Dermis blood vessel endothelial cell (primary cell): ENCODE data around the gene VRK1. TPM values are rescaled to one million over a fixed set of nuclear protein-coding genes. Genes with fewer than 3 reads are reported as not detected.
A peak's percentile ranks its signal among the peaks of the same experiment; 100 is the strongest.

Source experiments
- DNase-seq: peaks from one replicate; pipeline ENCODE4 v3.0.0; 2010
- total RNA-seq: library from RNA; depleted of rRNA; stranded (reverse); fragments of >200 nt; gene quantifications from 2 replicates; pipeline ENCODE4 v1.2.3, GENCODE V29; 2014

The VRK1 gene
- total RNA-seq, 1 donor from 2014 or later, result 41.2 TPM

DNA sequence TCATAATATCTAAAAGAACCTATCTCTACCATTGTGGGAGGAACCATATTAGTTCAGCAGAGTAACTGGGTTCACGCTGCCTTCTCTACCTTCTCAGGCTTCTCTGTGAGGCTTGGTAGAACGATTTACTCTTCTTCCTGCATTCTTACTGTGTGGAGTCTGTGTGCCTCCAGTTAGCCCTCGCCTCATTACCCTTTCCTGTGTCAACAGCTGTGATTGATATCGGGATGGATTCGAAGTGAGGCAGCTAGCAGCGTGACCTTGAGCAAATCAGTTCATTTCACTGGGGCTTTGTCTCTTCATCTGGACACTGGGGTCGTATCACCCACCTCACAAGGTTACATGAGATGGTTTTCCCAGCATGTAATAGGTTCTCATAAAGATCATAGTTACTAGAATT lies 4.6 kb upstream of the VRK1 start:
- no peak for DNase-seq

DNA sequence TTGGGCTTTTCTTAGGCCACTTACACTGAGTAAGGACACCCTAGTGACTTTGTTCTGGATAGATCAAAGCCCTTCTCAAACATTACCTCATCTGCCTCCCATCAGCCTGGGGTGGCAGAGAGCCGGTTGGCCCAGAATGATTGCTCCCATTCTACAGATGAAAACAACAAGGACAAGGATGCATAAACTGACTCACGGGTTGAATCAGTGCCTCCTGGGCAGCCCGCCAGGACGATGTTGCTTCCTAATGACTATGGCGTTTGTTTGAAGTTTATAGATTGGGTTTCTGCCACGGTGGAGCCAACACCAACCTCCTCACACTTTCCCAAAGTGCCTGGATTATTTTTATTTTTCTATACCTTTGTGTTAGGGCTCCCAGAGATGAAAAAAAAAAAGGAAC lies 3.6 kb upstream of the VRK1 start:
- no peak for DNase-seq

DNA sequence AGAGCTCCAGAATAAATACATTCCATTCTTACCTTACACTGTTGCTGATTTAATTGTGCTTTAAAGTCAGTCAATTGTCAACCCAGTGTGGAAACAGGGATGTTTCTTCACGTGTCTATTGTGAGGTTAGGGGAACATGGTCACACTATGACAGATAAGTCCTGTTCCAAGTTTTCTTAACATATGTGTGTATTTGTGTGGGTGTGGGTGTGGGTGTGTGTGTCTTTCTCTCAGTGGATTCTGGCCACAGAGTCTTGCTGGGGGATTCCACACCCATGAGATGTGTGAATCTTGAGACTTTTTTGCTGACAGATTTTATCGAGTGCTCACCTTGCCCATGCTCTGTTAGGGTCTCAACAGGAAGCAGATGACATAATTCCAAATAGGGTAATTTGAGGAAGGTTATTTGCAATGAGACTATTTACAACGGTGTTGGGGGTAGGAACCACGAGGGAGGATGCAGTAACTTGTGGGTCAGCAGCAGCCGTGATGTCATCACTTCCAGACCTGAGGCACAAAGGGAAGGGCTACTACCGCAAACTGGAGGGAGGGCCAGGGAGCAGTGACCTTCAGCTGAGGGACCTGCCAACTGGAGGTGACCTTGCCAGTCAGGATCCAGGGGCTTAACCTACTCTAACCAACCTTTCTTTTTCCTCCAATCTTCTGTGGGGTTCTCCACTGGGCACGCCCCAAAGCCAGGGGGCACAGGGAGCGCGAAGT lies 1.9 kb upstream of the VRK1 start:
- no peak for DNase-seq

DNA sequence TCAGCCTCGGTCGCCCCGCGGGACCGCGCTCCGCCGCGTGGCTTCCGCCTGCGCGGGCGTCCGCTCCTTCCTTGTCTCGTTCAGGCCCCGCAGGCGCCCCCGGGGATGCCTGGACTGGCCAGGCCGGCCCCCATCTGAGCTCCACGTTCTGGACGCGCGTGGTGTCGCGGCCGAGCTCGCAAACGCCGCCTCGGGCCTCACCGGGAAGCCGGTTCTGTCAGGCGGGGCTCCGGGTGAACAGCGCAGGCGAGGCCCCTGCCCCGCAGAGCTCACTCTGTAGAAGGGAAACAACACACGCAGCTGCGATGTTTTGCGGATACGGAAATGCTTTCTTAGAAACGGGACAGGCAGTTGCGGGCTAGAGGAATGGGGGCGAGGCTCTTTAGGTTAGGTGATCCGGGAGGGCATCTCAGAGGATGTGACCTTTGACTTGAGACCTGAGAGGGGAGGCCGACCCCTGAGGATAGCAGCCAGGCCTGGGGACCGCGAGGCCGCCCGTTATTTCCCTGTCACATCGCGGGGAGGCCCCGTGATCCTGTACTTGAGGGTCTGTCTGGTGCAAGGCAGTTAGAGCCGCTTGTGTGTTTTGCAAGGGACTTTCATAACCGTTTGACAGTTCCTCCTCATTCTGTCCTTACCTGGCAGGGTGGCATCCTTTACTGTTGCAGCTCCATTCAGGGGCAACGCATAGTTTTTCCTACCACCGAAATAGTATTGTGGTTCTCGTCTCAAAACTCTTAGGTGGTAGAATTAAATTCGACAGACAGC lies 584 bp downstream of the VRK1 start:
- peak; percentile 51 for DNase-seq

DNA sequence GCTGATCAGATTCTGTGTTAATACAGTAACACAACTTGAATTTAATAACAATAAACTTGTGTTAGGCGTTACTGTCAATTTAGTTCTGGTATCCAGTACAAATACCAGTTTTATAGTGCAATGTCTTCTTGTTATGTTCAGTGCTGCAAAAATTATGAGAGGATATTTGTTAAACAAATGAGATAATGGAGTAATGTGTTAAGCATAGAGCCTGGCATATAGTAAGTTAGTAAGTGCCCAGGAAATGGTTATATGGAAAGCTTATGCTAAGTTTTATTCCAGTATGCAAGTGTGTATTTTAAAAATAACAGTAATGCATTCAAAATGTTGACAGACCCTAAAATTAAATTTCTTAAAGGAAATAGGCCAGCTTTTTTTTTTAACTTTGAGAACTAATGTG lies 1.8 kb downstream of the VRK1 start:
- DNase-seq, result no peak

DNA sequence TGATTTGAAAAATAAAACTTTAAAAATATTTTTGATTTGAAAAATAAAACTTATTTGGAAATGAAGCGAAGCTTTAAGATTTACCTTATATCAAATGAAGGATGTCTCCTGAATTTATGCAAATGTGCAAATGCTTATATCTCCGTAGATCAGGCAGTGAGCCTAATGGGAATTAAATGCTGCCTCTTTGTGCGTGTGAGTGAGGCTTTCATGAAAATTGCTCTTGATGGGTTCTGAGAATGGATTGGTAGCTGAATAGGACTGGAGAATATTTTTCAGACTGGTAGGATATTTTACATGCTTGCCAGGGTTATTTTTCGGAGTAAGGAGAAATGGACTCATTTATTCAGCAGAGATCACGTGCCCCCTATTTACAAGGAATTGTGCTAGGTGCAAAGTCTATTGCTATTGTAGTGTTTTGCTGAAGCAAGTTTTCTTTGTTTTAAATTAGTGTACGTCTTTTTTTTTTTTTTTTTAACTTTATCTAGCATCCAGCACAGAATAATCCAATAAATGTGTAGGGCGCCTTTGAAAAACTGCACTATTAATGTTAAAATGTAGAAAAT lies 2.4 kb downstream of the VRK1 start:
- no peak for DNase-seq

DNA sequence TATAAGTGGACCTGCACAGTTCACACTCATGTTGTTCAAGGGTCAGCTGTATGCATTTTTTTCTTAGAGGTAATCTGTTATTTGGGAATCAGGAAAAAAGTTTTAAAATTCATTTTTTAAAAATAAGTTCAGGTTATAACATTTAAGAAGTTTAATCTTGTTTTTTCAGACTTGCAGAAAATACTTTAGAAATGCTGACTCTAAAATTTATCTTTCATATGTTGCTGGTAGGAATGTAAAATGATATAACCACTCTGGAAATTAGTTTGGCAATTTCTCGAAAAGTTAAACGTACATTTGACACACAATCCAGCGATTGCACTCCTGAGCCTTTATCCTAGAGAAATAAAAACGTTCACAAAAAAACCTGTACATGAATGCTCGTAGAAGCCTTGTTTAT lies 4.7 kb downstream of the VRK1 start:
- no peak for DNase-seq

DNA sequence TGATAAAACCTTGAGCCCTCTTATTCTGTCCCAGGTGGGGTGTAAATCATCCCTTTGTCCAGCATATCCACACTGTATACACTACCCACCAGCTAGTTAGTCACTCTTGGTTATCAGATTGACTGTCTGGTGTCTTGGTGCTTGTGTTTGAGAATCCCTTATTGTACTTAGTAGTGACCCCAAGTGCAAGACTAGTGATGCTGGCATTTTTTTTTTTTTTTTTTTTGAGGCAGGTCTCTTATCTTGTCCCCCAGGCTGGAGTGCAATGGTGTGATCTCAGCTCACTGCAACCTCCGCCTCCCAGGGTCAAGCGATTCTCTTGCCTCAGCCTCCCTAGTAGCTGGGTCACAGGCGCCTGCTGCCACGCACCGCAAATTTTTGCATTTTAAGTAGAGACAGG lies 5.8 kb downstream of the VRK1 start:
- DNase-seq, result no peak

DNA sequence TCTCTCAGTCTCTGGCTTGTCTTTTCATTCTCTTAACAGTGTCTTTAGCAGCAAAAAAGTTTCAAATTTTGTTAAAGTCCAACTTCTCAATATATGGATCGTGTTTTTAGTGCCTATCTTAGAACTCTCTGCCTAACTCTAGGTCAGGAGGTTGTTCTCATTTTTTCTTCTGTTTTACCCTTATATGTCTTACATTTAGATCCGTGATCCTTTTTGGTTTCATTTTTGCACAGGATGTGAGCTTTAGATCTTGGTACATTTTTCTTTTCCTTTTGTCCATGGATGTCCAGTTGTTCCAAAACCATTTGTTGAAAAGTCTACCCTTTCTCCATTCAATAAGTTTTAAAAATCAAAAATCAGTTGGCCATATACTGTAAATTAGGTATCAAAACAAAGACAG lies 6.8 kb downstream of the VRK1 start:
- DNase-seq, result no peak

DNA sequence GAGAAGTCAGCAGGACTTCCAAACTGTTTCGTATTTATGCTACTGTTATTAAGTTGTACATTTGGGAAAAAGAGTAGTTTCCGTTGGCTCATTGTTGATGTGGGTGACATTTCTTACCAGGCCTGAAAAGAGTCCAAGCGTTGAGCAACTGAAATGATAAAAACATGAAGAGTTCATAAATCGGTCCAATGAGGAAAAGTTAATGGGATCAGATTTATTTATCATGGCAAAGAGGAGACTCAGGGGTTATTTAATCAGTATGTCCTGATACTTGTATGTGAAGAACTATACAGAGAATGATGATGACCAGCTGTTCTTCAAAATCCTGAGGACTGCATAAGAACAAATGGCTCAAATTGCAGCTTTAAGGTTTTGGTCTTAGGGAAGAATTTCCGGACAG lies 7.7 kb downstream of the VRK1 start:
- no peak for DNase-seq

DNA sequence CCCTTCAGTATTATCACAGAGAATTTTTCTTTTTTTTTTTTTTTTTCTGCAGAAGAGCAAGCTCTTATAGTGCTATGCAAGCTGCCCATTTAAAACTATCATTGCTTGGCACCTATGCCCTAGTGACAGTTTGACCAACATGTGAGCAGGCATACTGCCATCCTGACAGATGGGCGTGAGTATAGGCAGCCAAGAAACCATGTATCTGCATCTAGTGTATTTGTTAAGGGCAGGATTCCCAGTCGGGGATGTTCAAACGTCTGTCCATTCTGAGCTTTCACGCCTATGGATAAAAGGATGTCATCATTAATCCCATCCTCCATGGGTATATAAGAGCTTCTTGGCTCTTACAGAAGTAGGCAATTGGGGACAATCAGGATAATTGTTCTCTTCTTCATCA lies 8.8 kb downstream of the VRK1 start:
- DNase-seq, result no peak

DNA sequence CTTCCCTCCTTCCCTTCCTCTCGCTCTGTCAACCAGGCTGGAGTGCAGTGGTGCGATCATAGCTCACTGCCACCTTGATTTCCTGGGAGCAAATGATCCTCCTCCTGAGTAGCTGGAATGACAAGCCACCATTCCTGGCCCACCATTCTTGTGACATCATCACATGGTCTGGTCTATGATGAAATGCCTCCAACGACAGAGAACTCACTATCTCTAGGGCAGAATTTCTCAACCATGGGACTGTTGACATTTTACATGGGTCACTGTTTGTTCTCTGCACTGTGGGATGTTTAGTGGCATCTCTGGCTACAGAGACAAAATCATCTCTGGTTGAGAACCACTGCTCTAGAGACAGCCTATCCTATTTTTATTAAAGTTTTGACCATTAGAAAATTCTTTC lies 9.7 kb downstream of the VRK1 start:
- no peak for DNase-seq

DNA sequence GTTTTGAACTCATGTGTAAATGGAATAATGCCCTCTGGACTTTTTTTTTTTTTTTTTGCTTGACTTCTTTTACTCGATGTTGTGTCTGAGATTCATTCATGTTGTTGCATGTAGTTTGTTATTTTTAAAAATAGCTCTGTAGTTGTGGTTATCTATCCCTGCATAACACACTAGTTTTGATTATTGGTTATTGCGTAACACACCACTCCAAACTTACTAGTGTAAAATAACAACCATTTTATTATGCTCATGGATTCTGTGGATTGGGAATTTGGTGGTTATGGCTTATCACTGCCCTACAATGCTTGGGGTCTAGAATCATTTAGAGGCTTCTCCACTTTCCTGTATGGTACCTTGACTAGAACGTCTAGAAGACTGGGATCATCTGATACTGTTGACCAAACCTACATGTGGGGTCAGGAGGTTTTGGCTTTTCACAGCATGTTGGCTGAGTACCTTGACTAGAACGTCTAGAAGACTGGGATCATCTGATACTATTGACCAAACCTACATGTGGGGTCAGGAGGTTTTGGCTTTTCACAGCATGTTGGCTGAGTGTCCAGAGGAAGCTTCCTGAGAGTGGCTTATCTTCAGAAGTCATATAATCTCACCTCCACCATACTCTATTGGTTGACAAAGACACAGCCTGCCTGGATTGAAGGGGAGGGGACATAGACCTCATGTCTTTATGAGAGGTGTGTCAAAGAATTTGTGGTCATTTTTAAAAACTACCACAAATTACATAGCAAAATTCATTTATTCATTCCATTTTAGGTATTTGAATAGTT lies 11.6 kb downstream of the VRK1 start:
- DNase-seq, result no peak

DNA sequence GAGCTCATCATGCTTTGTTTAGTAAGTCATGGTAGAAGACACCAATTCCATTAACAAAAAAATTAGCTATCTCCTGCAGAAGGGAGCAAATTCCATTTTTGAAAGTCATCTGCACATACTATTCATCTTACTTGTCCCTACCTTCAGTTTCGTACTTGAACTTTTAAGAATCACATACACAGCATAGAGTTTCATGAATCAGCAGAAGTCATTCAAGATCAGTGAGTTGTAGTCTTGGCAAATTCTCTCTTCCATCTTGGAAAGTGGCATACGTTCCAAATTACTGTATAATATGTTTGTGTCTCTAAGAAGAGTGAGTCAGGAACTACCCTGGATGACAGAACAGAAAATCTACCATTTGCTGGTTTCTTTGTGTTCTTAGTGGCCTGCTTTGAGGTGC lies 14.1 kb downstream of the VRK1 start:
- no peak for DNase-seq

DNA sequence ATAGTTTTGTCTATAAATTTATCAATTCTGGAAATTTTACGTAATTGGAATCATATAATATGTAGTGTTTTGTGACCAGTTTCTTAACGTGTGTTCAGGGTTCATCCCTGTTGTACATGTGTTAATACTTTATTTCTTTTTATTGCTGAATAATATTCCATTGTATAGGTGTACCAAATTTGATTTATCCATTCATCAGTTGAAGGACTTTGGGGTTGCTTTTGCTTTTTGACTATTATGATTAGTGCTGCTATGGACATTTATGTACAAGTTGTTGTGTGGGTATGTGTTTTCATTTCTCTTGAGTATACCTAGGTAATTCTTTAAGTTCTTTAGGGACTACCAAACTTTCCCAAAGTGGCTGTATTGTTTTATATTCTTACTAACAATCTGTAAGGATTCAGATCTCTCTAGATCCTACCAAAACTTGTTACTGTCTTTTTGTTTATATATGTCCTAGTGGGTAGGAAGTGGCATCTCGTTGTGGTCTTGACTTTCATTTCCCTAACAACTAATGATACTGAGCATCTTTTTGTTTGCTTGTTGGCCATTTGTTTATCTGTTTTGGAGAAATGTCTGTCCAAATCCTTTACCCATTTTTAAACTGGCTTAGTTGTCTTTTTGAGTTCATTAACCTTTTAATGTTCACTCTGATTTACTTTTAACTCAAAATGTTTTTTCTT lies 14.9 kb downstream of the VRK1 start:
- no peak for DNase-seq

DNA sequence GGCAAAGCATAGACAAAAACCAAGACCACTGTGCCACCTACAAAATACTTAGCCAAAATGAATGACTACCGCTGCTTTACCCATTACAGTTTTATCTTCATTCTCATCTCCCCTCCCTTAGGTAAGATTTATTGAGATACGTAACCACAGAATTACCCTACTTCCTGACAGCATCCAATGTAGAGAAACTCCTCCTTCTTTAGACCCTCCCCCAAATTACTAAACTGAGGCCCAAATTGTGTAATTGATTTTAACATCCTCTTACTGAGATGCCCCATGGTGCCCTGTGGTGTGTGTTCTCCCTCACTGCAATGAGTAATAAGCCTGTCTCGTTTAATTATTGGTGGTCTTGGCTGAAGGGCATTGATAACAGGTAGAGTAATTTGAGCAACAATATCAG lies 19.1 kb downstream of the VRK1 start:
- no peak for DNase-seq

DNA sequence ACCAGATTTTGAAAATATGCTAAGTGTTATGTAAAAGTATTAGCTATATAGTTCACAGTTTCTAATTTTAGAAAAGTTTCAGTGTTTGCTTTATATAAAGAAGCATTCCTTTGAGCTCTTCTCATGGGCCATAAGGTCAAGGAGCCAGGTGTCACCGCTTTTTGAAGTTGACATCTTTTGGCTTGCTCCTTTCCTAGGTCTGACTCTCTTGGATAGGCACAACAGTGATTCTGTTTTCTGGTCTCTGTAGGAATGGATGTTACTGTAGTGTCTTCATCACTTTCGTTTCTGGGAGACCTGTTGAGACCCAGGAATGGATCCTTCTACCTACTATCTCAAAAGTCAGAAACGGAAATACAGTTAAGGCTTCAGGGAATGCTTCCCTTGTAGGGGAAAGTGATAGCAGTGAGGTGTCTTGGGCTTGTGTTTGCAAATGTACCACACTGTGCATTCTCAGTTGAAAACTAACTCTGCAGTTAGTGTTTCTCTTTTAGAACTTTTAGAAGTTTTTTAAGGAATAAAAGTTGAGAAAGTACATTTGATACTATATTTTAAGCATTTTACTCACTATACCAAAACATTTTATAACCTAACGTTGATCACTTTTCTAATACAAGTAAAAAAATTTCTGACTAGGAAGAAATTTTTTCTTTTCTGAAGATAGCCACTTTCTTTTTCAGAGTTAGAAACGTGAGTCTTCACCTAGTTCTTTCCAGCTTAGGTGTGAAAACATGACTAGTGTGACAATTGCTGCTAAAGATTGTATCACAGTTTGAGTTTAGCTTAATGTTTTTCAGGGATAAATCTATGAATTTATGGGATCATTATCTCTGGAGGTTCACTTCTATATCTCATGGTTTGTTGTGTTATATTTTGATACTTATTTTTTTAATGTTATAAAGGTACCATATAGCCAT lies 20.8 kb downstream of the VRK1 start:
- DNase-seq, result no peak

DNA sequence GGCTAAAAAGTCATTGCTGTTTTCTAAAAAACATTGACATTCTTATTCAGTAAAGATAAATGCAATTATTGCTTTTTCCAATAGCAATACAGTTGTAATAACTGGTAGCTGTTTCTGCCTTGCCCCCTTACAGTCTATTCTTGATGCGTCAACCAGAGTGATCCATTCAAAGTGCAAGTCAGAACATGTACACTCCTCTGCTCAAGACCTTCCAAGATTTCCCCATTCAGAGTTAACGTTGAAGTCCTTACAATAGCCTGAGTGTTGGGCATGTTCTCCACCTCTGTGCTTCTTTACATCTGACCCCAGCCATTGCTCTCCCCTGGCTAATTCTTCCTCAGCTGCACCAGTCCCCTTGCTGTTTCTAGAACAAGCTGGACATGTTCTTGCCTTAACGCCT lies 24.3 kb downstream of the VRK1 start:
- DNase-seq, result no peak

DNA sequence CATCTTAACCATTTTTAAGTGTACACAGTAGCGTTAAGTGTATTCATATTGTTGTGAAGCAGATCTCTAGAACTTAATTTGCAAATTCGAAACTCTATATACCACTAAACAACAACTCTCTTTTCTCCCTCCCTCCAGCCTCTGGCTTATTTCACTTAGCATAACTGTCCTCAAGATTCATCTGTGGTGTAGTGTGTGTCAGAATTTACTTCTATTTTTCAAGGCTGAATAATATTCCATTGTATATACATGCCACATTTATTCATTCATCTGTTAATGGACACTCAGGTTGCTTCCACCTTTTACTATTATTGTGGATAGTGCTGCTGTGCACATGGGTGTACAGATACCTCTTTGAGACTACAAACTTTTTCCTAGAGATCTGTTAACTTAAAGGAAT lies 26.5 kb downstream of the VRK1 start:
- no peak for DNase-seq

DNA sequence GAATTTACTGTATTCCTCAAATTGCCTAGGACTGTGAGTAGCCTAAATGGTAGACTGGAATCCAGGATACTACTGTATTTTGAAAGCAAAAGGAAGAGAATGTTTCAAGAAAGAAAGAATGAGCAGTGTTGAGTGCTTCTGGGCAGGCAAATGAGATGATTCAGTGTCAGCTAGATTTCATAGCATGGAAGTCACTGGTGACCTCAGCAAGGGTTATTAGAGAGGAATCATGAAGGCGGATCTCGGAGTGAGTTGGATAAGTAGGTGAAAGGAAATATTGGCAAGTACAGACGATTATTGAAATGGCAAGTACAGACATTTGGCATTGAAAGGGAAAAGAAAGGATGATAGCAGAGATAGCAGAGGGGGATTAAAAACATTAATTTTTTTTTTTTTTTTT lies 27.1 kb downstream of the VRK1 start:
- DNase-seq, result no peak

DNA sequence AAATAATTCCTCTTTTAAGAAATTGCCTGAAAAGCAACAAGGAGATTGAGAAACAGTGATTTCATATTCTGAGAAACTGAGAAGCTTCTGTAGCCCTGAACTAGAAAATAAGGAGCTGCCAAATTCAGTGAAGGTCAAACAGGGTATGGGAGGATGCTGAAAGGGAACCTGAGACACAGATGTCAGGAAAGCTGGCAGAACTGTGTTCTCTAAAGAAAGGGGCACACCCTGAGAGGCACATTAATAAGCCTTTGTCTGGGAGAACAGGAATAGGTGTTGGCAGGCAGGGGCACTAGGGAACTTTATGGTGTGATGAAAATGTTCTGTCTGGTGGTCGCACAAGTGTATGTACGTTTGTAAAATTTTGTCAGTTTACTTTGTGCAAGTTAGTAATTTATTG lies 29.6 kb downstream of the VRK1 start:
- no peak for DNase-seq

DNA sequence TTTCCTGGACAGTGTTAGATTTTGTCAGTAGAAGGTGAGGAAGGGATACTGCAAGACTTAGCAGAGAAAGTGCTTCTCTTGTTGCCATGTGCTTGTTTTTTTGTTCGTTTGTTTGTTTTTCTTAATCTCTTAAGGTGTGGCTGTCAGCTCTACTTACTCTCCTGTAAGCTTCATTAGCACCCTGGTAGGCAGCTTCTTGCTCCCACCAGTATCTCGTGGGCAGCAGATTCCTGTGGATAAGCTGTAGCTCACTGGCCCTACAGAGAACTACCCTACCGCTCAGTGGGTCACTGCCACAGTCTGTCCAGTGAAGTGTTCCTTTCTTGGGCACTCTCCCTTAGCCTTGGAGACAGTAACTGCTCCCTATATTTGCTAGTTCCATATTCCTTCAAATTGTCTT lies 30.1 kb downstream of the VRK1 start:
- DNase-seq, result no peak
